Stimulated activated CD8-positive, alpha-beta memory T cell treated with anti-CD3 and anti-CD28 coated beads, Interleukin-15, amount 100 ng/mL, for 1 hour (primary cell): ENCODE results near the gene PKD1.
"Not testable (repeated sequence)": the region's sequence is repeated elsewhere in the genome, so short reads cannot be mapped to it uniquely, and the experiment has no call there.

ENCODE experiments used
- DNase-seq: peaks from one replicate; pipeline ENCODE4 v3.0.0-alpha.2; 2020; ENCODE audit warnings: low read depth

PKD1 gene

GRCh38 chr16:2123706-2124376, 11.9 kb downstream of the PKD1 start:
- not testable (repeated sequence) for DNase-seq

DNA sequence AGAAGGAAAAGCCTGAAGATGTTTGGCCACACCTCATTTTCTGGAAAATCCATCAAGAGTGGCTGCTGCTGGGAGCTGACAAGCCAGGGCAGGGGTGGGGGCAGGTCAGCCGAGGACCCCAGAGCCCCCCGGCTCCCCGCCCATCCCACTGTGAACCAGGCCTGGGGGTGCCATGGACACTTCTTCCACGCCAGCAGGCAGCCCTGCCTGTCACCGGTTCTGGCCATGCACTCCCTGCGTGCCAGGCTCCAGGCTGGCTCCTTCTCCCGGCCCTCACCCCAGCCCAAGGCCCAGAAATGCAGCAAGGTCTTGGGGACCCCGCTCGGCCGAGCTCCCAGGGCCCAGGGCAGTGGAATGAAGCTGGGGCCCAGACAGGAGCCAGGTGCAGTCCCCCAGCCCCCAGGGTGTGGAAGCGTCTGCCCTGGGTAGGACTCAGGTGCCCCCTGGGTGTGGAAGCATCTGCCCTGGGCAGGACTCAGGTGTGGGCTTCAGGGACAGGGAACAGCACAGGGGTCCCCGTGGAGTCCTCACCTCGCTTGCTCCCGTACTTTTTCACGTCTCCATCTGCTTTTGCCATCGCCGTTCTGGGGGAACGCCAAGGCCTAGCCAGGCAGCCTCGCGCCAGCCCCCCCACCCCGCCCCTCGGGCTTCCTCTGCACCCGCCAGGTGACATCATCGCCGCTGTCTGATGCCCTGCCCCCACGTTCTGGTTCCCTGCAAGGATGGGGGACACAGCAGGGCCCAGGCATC, 12.6 kb downstream of the PKD1 start:
- not testable (repeated sequence) for DNase-seq

DNA sequence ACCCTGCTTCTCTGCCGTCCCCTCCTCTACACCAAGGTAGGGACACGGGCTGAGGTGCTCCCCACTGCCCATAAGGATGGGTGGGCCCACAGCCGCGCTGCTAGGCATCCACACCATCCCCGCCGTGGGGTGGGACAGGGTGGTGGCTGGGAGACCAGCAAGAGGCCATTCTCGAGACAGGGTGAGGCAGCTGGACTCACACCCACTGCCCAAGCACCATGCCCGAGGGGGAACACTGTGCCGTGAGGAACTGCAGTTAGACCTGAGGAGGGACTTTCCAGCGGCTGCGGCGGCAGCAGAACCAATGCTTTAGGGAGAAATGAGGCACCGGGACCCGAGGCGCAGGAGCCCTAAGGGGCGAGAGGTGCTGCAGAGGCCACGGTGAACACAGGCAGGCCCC, 13.3 kb downstream of the PKD1 start:
- DNase-seq: no peak

DNA sequence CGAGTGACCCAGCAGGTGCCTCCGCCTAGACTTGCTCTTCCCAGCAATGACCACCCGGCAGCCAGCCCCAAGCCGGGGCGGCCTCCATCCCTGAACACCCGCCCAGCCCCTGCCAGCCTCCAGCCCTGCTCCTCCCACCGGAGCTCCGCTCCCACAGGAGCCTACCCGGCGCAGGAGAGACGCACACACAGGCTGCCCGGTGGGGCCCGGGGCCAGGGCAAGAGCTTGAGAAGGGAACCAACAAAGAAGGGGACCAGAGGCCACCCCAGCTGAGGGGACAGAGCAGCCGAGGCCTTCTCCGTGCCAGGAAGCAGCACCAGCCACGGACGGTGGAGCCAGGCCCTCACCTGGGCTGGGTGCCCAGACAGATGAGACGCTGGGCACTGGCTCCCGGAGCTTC, 13.8 kb downstream of the PKD1 start:
- DNase-seq: no peak

- not testable (repeated sequence) for DNase-seq
Measured at GRCh38 chr16:2121325-2121724, 14.4 kb downstream of the PKD1 start.

DNA sequence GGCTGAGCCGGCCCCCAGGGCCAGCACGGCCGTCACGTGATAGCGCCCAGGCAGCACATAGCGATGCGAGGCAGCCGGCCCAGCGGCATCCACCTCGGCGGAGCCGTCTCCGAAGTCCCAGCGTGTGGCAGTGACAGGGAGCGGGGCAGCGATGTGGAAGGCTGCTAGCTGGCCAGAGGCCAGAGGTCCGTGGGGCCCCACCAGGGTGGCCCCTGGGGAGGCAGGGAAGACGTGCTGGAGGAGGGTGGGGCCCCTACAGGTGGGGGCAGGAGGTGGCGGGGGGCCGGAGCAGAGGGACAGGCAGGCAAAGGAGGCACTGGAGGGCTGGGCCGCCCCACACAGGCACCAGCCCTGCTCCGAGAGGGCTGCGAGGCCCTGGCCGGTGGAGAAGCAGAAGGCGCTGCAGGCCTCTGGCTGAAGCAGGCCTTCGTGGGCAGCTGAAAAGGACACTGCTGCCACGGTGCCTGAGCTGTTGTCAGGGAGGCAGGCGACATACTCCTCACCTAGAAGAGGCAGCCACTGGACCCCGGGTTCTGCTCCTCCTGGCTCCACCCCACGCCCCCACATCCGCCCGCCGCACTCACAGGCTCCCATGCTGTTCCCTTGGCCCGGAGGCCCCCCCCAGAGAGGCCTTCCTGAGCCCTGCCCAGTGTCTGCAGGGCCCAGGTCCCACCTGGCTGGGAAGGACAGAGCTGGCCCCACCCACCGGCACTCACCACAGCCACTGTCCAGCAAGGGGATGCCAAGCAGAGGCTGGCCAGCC, 17.6 kb downstream of the PKD1 start:
- DNase-seq: not testable (repeated sequence)

DNA sequence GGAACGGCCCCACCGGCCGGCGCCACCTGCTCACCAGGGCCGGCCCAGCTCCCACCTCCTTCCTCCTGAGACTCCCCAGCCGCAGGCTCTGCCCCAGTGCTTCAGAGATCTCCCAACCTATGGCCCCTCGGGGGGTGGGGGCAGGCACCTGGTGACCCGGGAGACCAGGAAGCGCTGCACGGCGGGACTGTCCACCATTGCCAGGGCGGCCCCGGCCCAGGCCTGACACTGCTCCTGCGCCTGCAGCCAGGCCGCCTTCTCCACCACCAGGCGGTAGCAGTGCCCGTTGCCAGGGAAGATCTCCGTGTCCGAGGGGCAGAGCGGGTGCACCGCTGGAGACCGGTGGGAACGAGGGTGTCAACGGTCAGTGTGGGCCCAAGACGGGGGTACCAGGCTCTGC, 18.4 kb downstream of the PKD1 start:
- DNase-seq: not testable (repeated sequence)

DNA sequence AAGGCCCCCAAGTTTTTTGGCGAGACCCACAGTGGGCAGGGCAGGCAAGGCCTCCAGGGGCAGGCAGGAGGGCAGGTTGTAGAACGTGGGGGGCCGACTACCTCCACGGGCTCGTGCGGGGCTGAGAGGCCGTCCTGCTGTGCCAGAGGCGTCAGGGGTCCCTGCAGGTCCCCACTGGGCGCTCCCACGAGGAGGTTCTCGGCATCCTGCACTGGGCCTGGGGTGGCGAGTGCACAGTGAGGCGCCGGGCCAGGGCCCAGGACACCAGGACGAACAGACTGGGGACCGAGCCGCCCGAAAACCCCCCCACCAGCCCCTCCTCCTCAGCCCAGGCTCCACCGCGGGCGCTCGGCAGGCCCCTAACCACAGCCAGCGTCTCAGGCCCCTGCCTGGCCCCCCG, 19.3 kb downstream of the PKD1 start:
- not testable (repeated sequence) for DNase-seq

- no peak for DNase-seq
Measured at GRCh38 chr16:2115591-2115973, 20.1 kb downstream of the PKD1 start.

DNA sequence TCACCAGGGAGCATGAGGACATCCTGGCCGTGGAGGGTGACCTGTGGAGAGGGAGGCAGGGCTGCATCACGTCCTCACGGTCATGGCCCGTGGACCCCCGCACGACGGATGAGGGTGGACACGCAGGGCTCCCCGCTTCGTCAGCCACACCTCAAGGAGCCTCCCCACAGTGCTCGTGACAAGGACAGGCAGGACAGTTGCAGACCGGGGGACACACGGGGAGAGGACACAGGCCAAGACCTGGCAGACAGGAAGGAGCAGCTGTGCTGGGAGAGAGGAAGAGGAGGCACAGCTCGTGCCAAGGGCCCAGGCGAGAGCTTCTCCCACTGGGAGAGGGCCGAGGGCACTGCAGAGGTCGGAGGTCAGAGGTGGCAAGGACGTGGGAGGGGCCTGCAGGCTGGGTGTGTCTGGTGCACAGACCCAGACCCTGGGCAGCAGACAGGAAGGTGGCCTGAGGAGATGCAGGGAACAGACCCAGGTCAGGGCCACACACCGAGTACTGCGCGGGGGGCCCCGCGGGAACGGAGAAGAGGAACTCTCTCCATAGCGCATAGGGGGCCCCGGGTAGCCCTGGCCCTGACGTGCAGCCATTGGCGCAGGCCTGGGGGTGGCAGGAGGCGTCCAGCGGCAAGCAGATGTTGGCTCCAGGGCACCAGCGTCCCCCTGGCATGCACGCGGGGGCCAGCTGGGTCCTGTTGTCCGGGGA, 20.7 kb downstream of the PKD1 start:
- not testable (repeated sequence) for DNase-seq

DNA sequence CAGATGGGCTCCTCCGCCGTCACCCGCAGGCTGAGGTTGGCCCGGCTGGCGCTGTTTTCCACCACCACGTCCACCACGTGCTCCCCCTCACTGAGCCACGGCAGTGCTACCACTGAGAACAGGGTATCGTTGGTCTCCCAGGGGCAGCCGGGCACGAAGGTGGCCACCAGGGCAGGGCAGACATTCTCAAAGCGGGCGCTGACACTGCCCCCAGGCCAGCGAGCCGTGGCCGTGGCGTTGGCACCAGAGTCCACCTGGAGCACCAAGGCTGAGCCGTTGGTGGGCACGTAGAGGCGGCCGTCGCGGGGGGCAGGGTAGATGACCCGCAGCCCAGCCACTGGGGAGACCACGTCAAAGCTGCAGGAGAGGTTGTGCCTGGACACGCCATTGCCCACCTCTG, 21.5 kb downstream of the PKD1 start:
- DNase-seq: not testable (repeated sequence)

GRCh38 chr16:2112539-2113106, 23.1 kb downstream of the PKD1 start:
- not testable (repeated sequence) for DNase-seq

DNA sequence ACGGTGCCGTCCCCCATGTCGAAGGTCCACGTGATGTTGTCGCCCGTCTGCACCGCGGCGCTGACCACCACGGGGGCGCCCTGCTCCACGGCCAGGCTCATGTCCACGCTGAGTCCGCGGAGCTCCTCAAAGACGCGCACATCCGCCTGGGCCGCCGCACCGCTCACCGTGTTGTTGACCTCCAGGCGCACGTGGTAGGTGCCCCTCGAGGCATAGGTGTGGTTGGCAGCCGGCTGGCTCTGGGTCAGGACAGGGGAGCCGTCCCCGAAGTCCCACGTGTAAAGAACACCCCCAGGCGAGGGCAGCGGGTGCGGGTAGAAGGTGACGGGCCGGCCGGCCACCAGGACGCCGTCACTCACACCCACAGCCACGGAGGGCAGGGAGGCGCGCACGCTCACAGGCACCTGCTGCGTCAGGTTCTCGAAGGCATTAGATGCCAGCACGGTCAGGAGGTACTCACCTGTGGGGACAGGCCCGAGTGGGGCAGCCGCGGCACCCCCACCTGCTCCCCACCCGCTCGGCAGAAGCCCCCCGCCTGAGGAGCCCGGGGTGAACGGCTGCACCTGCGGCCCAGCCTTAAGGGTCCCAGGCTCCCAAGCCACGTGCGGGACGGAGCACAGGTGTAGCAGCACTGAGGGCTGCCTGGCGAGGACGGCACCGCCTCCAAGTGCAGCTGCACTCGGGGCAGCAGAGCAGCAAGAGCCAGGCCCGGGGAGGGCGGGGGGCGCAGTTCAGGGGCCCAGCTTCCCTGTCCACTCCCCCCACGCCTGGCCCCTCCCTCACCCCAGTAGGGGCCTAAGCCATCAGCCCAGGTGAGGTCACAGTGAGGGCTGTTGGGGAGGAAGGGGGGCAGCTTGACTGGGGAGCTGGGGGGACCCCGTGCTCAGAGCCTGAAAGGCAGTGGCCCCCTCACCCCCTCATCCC, 24.0 kb downstream of the PKD1 start:
- DNase-seq: not testable (repeated sequence)

GRCh38 chr16:2111009-2111353, 24.7 kb downstream of the PKD1 start:
- not testable (repeated sequence) for DNase-seq

- DNase-seq: not testable (repeated sequence)
Measured at GRCh38 chr16:2110332-2111008, 25.2 kb downstream of the PKD1 start.

GRCh38 chr16:2109872-2110271, 25.8 kb downstream of the PKD1 start:
- not testable (repeated sequence) for DNase-seq

GRCh38 chr16:2109271-2109580, 26.5 kb downstream of the PKD1 start:
- not testable (repeated sequence) for DNase-seq

GRCh38 chr16:2108446-2109270, 27.0 kb downstream of the PKD1 start:
- not testable (repeated sequence) for DNase-seq

DNA sequence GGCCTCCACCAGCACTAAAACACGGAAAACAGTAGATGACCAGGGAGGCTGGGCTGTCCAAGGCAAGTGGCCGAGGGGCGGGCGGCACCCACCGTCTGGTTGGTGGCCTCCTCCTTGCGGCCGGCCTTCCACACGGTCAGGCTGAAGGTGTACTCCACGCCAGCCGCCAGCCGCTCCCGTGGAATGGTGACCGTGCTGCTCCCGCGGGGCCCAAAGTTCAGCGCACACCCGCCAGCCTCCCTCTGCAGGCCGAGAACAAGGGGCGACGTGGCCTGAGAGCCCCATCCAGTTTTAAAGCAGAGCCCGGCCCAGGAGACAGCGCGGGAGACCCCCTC, 27.9 kb downstream of the PKD1 start:
- not testable (repeated sequence) for DNase-seq
